GM21717 (cell line): Measurements from ENCODE around the gene SNCB.

Experiments used
- ATAC-seq: cut with Tn5 transposase; IDR thresholded peaks from one replicate; pipeline ENCODE4 v1.9.1; 2021; ENCODE audit warnings: mild to moderate bottlenecking, moderate library complexity; ENCODE audit not compliant: unreplicated experiment

SNCB gene

DNA sequence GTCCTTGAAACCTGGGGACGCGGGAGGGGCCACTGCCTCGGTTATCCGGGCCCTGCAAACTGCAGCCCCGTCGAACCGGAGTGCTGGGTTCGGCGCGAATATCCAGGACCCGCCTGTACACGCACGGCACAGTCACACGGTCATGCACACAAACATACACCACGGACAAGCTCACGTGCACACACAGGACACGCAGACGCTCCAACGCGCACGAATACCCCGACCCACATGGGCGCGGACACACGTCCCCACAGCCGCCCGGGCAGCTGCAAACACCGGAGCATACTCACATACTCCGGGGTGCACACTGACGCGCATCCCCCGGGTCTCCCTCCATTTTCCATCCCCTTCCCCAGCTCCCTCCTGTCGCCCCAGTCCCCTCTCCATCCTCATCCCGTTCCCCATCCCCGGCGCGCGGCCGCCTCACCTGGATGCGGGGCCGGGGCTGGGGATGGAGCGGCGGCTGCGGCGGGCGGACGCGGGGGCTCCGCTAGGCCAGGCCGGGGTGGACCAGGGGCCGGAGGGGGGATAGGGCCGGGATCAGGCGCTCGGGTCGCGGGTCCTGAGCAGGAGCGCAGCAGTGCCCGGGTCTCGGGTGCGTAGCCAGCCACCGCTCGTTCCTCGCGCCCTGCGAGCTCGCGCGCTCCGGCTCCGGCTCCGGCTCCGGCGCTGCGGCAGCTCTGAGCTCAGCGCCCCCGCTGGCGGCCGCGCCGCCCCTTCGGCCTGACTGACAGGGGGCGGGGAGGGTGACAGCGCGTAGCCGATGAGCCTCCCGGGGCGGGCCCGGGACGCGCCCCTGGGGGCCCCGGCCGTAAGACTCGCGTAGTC, at the start of gene SNCB, which contains the start of gene EIF4E1B:
Gene SNCB, minus strand, starts transcription at position 682 of the 828 bp plus-strand sequence. CDS start 880 bp downstream, outside the sequence.
Gene EIF4E1B, plus strand, starts transcription at position 823 of the 828 bp plus-strand sequence. CDS start 12,113 bp downstream, outside the sequence.
- no peak for ATAC-seq

DNA sequence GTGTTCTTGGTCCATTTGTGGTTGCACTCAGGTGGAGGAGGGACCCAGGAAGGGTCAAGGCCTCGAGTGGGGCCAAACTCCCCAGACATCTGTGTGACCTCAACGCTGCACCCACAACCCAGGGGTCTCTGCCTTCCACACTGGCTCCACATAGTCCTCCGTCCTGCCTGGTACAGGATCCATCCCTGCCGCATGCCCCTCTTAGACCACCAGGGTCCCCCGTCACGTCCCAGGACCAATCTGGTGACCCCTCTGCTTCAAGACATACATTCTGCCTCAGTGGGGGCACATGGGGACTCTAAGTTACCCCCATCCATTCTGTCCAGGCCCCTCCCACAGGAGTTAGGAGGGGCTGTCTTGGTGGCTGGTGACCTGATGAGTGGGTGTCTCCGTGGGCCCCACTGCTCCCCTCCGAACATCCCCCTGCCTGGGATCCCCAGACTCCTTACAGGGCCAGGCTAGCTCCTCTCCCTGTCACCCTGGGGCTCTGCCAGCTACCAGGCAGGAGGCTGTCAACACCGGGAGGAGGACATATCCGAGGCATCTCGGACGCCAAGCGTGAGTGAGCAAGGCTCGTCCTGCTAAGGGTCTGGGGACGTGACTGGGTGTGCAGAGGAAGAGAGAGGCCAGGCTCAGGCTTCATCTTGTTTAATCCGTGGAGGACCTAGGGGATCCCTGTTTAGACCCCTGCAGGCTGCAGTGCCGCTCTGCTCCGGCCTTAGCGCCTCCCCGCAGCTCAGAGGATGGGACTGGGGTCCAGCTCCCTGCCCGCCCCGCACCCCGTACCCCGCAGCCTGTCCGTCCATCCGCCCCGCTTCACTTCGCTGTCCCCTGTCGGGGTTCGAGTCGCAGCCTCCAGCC, 49.3 kb upstream of the SNCB start:
- ATAC-seq = no peak

DNA sequence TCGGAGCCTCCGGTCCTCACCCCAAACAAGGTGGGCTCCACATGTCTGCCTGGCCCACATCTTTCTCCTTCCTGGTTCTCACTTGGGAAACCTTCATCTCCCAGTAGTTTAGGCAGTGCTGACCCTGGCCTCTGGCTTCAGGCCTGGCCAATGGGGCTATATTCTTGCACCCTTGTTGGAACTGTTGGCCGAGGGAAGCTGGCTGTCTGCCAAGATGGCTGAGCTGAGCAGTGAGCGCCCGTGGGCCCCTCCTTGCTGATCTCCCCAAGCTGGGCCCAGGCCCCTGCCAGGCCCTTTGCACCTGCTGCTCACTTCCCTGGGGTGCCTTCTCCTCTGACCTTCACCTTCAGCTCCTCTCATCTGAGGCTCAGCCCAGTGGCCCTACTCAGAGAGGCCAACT, 48.2 kb upstream of the SNCB start:
- no peak for ATAC-seq

DNA sequence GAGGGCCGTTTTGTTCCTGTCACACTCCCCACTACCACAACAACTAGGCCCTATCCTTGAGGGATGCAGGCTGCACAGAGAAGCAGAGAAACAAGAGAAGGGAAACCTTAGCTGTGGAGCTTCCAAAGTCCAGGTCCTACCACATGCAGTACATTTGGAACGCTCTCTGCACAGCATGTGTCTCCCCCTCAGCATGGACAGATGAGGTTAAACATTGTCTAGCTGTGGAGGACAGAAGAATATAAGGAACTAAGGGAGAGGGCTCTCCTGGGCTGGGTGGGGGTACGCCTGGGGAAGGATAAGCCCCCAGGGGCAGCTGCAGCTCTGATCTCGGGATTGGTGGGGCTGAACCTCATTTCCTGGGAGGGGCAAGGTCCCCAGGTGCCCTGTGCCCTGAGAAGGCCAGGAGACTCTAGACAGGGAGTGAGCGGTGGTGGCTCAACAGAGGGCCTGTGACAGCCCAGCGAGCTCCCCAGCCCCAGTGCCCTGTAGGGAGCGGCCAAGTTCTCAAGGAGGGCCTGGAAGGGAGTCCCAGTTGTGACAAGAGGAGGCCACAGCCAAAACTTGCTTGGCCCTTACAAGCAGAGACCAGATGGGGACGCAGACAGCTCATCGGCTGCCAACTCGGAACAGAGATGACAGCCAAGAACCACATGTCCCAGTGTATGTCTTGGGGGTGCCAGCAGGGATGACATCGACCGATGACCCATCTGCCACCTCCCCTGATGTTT, 47.0 kb upstream of the SNCB start:
- ATAC-seq = no peak

DNA sequence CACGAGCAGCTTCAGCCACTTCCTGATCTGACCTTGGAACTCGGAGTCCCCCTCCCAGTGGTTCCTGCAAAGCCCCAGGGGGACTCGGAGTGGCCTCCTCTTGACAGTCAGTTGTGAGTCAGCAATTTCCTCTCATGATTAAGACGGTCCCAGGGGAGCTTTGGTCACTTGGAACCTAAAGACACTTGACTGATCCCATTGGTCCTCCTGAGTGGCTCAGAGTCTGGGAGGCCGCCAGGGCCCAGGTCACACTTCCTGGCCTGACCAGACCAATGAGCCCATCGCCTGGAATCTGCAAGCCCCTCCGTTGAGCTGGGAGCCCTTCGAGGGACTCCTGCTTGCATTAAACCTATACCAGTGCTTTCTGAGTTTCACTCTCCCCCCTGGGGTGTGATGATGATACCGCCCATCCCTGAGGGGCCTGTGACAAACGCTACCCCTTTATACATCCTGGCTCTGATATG, 46.1 kb upstream of the SNCB start:
- no peak for ATAC-seq

DNA sequence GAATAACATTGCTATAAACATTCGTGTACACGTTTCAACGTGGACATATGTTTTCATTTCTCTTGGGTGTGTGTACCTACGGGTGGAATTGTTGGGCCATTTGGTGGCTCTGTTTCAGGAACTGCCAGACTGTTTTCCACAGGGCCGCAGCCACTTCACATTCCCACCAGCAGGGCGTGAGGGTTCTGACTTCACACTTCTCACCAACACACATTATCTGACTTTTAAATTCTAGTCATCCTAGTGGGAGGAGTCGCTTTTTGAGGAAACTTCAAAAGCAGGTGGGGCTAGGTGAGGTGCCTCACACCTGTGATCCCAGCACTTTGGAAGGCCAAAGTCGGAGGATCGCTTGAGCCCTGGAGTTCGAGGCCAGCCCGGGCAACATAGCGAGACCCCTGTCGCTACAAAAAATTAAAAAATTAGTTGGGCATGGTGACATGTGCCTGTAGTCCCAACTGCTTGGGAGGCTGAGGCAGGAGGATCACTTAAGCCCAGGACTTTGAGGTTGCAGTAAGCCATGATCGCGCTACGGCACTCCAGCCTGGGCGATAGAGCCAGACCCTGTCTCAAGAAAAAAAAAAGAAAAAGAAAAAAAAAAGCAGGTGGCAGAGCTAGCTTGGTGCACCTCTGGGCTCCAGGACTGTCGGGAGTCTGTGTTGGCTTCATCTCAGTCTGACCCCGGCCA, 45.5 kb upstream of the SNCB start:
- no peak for ATAC-seq

DNA sequence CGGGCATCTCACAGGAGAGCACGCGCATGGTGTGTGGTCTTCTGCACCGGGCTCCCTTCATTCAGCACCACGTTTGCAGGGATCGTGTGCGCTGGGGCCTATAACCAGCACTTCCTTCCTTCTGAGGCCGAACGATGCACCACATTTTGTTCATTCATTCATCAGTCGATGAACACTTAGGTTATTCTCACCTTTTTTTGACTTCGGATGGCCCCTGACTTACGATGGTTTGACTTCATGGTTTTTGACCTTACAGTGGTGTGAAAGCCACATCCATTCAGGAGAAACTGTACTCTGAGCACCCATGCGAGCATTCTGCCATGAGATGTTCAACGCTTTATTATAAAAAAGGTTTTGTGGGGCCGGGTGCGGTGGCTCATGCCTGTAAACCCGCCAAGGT, 44.5 kb upstream of the SNCB start:
- ATAC-seq = no peak

DNA sequence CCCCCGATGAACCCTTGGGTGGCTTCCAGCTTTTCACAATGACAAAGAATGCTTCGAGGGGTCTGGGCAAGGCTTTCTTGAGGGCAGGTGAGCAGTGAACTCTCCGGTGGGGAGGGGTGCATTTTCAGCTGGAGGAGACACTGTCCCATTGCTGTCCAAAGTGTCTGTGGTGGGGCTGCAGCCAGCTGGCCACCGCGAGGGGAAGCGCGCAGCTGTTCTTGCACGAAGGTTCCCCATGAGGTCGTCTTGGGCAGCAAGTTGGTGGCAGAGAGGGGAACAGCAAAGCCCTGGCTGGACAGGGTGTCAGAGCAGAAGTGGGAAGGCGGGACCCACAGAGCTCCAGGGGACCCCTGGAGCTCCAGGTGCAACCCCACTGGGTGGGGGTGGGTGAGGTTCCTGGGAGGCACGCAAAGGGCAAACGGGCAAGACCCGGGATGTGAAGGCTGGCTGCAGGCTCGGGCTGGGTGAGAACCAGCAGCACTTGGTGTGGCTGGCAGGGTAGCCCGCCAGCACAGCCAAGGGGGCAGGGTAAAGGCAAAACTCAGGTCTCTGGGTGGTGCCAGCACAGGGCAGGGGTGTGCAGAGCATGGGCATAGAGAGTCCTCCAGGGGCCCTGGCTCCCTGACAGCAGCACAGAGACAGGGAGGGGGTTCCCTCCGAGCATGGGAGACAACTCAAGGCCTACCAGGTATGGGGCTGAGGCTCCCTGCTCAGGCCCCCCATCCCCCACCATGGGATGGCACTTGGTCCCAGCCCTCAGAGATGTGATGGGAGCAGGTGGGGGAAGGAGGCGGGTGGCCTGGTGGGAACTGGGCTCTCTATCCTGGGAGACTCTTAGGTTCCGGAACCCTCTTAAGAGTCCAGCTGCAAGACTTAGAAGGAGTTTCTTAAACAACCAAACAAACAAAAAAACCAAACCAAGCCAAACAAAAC, 43.6 kb upstream of the SNCB start:
- no peak for ATAC-seq

DNA sequence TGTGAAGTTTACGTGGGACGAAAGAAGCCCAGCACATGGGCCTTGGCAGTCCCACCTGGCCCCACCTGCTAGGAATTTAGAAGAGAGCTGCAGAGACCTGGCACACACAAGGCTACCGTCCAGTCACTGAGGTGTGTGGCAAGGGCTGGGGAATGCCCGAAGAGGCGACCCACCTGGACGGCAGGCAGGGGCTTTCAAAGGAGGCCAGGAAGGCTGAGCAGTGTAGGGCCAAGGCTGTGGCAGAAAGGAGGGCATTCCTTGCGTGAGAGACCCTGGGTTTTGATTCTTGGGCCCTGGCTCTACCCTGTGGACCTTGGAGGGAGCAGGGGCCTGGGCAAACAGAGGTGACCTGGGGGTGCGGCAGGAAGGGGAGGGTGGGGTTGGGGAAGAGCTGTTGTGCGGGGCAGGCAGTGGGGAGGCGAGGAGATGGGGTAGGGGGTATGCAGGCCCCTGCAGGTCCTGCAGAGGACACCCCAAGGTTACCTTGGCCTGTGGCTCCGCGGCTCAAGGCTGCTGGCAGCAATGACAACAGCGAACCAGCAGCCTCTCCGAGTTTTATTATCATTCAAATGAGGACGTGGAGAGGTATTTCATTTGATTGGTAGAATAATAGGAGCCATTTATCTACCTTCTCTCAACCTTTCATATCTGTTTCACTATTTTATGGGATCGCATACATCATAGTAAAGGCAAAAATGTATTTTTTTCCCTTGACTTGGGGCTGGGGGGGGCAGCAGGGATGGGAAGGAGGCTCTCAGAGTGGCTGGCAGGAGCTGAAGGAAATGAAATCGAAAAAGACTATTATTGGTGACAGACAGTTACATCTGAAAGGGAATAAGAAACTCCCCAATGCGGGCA, 41.8 kb upstream of the SNCB start:
- no peak for ATAC-seq

DNA sequence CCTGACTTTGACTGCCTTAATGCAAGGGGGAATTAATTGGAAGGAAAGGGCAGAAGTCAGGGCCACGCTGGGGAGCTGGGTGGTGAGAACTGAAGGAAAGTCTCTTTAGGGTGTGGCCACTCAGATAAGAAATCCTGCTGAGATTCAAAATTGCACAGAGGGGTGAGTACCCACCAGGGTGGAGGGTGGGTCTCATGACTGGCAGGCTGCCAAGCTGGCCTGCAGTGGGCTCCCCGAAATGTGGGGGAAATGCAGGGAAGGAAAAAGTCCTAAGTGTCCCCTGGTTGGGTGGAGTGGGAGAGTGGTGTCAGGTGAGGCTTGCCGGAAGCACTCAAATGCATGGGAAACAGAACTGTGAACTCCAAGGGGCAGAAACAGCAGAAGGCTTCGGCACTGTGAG, 41.1 kb upstream of the SNCB start:
- ATAC-seq = no peak

DNA sequence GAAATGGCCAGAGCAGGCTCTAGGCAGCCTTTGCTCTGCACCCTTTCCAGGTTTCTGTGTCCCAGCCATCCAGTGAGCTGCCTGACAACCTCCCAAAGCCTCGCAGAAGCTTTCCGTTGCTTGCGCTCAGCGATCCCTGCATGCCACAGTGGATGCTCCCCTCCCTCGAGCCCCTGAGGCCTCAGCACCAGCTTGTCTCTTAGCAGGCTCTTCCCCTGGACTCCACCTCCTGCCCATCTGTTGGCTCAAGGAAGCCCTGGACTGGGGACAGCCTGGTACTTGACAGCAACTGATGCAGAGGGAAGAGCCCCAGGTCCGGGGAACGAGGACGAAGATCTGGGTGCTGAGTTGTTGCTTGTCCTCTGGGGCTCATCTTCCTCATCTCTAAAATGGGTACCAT, 40.1 kb upstream of the SNCB start:
- ATAC-seq = no peak

DNA sequence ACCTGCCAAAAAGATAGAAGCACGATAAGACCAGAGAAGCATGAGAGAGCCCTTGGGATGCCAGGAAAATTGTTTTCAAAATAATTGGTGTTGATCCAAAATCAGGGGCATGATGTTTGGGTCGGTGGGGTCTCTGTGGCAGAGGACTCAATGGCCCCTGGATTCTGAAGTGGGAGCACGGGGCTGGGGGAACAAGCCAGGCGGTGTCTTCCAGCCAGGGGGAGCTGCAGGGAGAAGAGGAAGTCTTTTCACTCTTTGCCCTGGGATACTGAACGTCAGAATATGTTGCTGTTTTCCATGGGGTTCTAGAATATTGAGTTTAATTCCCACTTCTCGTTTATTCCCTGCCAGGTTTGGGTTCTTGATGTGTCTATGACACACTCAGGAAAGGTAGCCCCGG, 37.3 kb upstream of the SNCB start:
- no peak for ATAC-seq

DNA sequence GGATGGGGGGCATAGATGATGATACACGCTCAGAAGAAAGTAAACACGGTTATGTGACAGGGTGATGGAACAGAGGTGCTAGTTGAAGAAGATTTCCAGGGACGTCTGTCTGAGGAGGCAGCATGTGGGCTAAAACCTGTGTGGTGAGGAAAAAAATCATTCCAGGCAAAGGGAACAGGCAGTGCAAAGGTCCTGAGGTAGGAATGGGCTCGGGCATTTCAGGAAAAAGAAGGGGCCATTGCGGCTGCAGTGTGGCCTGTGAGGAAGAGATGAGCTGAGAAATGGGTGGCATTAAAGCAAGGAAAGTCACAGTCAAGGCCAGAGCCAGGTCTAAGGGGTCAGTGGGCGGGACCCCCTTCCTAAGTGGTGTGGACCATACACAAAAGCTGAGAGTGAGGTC, 35.2 kb upstream of the SNCB start:
- no peak for ATAC-seq

DNA sequence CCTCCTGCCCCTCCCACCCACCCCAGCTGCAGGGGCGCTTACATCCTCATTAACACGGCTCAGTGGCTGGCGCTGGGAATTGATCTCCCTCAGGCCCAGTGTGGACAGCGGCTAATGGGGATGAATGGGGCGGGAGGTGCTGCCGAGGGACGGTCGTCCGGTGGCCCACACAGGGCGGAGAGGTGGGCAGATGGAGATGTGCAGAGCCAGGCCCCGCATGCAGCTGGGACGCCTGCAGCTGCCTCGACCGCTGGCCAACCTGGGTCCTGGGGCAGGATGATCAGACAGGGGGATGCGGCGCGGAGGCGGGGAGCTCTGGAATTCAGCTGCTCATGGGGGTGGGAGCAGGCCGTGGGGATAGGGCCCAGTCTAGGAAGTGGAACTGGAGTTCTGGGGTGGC, 34.6 kb upstream of the SNCB start:
- ATAC-seq = no peak

DNA sequence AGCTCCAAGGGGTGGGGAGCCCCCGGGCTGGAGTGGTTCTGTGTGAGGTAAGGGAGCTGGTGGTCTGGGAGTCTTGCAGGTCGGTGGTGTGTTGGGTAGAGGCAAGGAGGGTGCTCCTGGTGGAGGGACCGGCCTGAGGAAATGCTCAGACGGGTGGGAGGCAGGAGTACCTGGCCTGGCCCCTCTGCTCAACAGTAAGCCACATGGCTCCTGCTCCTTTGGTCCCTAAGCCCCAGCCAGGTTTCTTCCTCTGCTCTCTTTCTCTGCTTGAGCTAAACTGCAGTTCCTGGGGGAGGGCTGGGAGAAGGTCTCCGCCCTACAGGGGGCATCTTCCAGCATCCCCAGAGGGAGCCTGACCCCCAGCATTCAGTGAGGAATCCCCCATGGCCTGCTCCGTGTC, 34.1 kb upstream of the SNCB start:
- ATAC-seq = no peak

DNA sequence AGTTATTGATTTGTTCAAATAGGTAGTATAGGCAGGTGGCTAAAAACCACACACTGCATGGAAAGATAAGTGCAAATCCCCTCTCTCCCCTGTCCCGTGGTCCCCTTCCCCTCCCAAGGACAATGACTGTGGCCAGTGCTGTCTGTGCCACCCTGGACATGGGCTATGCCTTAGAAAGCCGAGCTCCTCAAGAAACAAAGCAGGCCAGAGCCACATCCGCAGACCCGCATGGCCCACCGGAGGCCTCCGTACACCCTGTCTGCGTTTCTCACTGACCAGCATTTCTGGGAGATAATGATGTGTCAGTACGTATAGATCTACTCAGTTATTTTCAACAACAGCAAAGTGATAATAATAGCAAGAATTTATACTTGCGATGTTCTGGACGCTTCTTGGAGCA, 33.2 kb upstream of the SNCB start:
- no peak for ATAC-seq

DNA sequence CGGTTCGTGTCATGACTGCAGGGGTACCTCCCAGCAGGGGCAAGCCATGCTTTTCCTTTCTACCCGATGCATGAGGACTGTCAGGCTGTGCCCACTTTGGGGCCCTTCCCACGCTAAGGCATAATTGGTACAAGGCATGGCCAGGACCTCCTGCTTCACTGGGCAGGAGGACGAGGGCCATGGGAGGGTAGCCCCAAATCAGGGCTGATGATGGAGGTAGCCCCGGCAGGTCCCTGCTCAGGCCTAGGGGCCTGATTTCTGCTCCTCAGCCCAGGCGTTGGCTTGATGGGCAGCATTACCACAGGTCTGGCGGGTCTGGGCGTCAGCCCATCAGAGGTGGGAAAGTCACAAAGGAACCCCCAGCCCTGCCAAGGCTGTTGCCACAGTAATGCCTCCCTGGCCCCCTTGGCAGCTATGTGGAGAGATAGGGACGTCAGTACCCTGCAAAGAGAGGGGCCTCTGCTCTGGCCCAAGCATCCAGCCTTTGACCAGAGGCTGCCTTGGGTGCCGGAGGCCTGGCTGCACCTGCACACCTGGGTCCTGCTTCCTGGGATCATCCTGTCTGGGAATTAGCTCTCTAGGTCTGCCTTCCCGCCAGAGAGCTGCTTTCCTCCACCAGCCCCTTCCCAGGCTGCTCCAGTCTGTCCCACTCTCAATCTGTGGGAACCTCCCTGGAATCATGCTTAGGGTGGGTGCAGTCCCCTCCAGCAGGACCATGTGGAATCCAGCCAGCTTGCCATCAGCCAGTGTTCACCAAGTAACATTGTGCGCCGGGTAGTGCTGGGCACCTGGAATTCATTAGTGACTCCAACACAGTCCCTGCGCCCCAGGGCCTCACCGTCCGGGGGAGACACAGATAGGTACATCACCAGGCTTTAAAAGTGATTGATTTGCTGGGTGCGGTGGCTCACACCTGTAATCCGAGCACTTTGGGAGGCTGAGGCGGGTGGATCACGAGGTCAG, 32.3 kb upstream of the SNCB start:
- no peak for ATAC-seq
